DMS153 treated with DMSO at 0.1 percent for 48 hours (cell line): ENCODE data around the gene MYO10.

Experiments
- DNase-seq: peaks from one replicate; lab custom pipeline; 2025; ENCODE audit not compliant: unreplicated experiment; lab: John Stamatoyannopoulos, UW

Gene MYO10

GRCh38 chr5:16918156-16918555 is 17.9 kb downstream of the MYO10 start:
- DNase-seq = no peak

GRCh38 chr5:16916262-16916878 is 19.7 kb downstream of the MYO10 start:
- DNase-seq = no peak

DNA sequence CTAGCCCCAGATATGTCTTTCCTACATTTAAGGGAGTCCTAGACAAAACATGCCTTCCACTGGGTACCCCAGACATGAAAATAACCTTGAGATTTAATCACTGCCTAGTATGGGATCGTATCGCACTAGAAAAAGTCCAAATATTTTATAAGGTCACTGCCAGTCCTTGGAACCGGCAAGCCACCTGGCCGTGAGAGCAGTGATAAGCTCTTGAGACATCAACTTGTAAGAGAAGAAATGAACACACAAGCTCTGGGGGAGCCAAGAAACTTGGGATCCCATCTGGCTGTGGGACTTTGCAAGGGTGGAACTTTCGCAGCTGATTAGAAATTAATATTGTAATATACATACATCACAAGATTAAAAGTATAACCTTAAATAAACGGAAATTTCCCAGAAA is 21.5 kb downstream of the MYO10 start:
- DNase-seq = no peak

DNA sequence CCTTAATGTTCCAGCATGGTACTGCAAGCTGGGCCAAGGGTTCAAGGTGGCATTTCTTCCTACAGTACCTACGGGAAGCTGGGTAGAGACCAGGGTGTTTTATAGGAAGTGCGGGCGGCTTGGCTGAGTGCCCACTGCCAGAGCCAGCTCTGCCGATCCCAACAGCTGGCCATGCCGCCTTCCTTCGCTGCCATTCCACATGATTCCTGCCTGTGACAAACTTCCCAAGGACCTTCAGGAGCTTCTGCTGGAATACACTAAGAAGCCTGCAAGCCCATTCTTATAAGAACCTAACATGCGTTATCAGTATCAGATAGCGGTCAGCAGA is 22.0 kb downstream of the MYO10 start:
- DNase-seq = no peak

GRCh38 chr5:16913187-16914107 is 22.6 kb downstream of the MYO10 start:
- DNase-seq = no peak

DNA sequence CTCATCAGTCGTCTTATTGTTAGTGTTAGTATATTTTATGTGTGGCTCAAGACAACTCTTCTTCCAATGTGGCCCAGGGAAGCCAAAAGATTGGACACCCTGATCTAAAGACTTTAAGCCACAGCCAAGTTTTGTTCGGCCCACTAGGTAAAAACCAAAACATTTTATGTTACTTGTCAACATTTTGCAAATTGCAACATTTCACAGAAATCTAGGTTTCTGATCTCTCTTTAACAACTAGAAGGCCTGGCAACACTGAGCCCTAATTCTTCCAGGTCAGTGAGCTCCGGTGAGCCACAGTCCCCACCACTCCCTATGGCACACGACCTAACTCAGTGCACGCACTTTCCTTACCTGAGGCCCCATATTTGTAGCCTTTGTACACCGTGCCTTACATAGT is 24.0 kb downstream of the MYO10 start:
- DNase-seq = no peak

- no peak for DNase-seq
Observed at GRCh38 chr5:16909464-16909863, 26.6 kb downstream of the MYO10 start.

- DNase-seq = no peak
Observed at GRCh38 chr5:16907270-16907669, 28.8 kb downstream of the MYO10 start.

DNA sequence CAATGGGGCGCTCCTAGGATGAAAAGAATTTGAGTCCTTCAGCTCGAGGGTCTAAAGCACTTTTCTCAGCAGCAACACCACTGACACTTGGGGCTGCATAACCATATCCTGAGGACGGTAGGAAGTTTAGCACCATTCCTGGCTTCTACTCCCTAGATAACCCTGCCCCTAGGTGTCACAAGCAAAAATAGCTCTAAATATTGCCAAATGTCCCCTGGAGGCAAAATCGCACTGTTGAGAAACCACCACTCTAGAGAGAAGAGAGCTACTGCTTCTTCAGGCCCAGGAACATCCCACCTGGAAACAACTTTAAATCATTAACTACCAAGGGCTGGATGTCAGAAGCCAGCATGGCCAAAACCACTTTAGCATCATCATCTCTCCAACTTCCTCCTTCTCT is 29.8 kb downstream of the MYO10 start:
- DNase-seq = no peak

GRCh38 chr5:16903480-16904300 is 32.4 kb downstream of the MYO10 start:
- DNase-seq = no peak

GRCh38 chr5:16902846-16903245 is 33.2 kb downstream of the MYO10 start:
- DNase-seq = no peak

- no peak for DNase-seq
Observed at GRCh38 chr5:16901021-16901644, 35.0 kb downstream of the MYO10 start.

DNA sequence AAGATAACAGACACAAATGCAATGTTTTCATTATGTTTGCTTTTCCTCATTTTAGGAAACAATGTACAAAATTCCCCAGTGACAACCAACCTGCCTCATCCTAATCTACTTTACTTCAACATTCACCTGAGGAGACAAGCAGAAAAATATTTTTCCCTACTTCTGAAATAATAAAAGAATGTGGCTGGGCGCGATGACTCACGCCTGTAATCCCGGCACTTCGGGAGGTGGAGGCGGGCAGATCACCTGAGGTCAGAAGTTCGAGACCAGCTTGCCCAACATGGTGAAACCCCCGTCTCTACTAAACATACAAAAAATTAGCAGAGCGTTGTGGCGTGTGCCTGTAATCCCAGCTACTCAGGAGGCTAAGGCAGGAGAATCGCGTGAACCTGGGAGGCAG is 36.9 kb downstream of the MYO10 start:
- DNase-seq = no peak

DNA sequence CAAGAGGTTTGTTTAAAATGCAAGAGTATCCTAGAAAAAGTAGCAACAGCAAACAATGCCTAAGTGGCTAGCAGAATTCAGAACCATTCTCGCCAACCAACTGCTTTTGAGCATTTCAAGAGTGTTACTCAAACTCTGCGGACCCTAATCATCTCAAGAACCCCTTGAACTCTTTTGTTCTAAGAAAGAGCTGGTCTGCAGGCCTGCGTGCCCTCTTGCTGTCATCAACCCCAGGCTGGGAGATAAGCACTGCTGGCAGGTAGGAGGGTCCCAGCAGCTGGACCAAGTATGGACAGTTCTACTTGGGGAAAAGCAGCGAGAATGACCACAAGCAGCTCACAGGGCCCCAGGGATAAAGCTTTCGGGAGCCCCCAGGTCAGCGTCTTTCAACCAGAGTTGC is 38.3 kb downstream of the MYO10 start:
- DNase-seq = no peak

- peak; percentile 28 for DNase-seq
Observed at GRCh38 chr5:16897284-16897704, 38.8 kb downstream of the MYO10 start.

- no peak for DNase-seq
Observed at GRCh38 chr5:16896767-16897166, 39.3 kb downstream of the MYO10 start.

GRCh38 chr5:16894236-16895057 is 41.6 kb downstream of the MYO10 start:
- peak; percentile 96 for DNase-seq

DNA sequence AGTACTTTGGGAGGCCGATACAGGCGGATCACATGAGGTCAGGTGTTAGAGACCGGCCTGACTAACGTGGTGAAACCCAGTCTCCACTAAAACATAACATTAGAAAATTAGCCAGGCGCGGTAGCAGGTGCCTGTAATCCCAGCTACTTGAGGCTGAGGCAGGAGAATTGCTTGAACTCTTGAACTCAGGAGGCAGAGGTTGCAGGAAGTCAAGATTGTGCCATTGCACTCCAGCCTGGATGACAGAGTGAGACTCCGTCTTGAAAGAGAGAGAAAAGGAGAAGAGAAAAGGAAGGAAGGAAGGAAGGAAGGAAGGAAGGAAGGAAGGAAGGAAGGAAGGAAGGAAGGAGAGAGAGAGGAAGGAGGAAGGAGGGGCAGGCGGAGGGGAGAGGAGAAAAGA is 45.1 kb downstream of the MYO10 start:
- DNase-seq = no peak

DNA sequence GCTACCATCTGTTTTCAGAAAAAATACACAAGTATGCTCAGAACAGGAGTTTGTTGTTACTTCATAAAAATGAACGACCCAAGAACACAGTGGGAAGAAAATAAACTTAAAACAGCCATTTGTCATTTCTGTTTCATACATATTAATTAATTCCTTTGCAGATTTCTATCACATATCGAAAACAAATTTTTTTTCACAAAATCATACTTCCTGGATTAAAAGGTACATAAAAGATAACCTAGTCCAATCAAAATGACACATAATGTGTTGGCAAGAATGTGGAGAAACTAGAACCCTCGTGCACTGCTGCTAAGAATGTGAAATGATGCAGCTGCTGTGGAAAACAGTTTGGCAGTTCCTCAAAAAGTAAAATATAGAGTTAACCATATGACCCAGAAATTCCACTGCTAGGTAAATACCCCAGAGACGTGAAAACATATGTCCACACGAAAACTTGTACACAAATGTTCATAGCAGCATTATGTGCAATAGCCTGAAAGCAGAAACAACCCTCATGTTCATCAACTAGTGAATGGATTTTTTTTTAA is 46.0 kb downstream of the MYO10 start:
- no peak for DNase-seq
